Stomach (tissue), 4 donors: Measurements from ENCODE around the gene GALR3.

ENCODE experiments used
- CTCF ChIP-seq, 7 experiments: fragments of 450-650 bp in 4 of 7; fragments of 200-600 bp in 3 of 7; sonication (generic) in 3 of 7; IDR thresholded peaks; one replicate each; pipeline ENCODE4 v1.5.1; 2016 to 2019; ENCODE audit warnings: antibody characterized with exemption in 7 of 7, control low read depth in 2 of 7, mild to moderate bottlenecking in 1 of 7
- POLR2A ChIP-seq, 4 donors: fragments of 450-650 bp; IDR thresholded peaks; one replicate each; pipeline ENCODE4 v1.6.1; 2016; ENCODE audit warnings: antibody characterized with exemption in 4 of 4, control low read depth in 2 of 4, mild to moderate bottlenecking in 1 of 4, moderate library complexity in 1 of 4

GRCh38 chr22:37794376-37794775 lies 28.8 kb upstream of the GALR3 start:
- no peak for TF ChIP-seq CTCF (IDR thresholded peaks at IDR 0.05)
- no peak for TF ChIP-seq POLR2A (IDR thresholded peaks at IDR 0.05)
